ENCODE results near the gene CFDP1. TPM values are rescaled to one million over a fixed set of nuclear protein-coding genes. Genes with fewer than 3 reads are reported as not detected.

The CFDP1 gene
- total RNA-seq, 1 experiment from 2014 or later: 44.7 TPM

GRCh38 chr16:75249441-75249840 lies 183.9 kb downstream of the CFDP1 start:
- H3K4me3 Mint-ChIP-seq (ENCODE audit: unreplicated experiment): peak overlapping the region; percentile 75
- ChIA-PET CTCF (interaction anchor here (0.6 to 2.1 kb wide), 9 partner anchors 13 to 505 kb away, joined by 3 to 26 read pairs (median 3); no protein-coding TSS in a partner anchor), POLR2A (interaction anchor here (0.6 to 4.4 kb wide), 21 partner anchors 9 to 316 kb away, joined by 3 to 106 read pairs (median 5); no protein-coding TSS in a partner anchor)
- peaks cover 40% of the 10 kb centered on the region for H3K4me1 Mint-ChIP-seq (ENCODE audit: insufficient read depth, unreplicated experiment)
- intact Hi-C loops (cut with micrococcal nuclease): no loop called here
- H3K27ac Mint-ChIP-seq (ENCODE audit: low read depth, unreplicated experiment): peak overlapping the region; percentile 82
- no peaks in the 10 kb centered on the region for H3K9me3 Mint-ChIP-seq (ENCODE audit: unreplicated experiment)
- no peak for TF ChIP-seq CTCF (IDR thresholded peaks at IDR 0.05; ENCODE audit: unreplicated experiment)
- peaks cover 12% of the 10 kb centered on the region for H3K36me3 Mint-ChIP-seq (ENCODE audit: insufficient read depth, unreplicated experiment)
- BruUV-seq (replicated peaks): no TSS peak
- H3K27me3 Mint-ChIP-seq (ENCODE audit: insufficient read depth, unreplicated experiment): no peaks in the 10 kb centered on the region
- DNase-seq (ENCODE audit: unreplicated experiment): no peak

- no peak for TF ChIP-seq CTCF (IDR thresholded peaks at IDR 0.05; ENCODE audit: unreplicated experiment)
- CTCF ChIA-PET: interaction anchor here (0.5 to 2.7 kb wide), 9 partner anchors 13 to 250 kb away, joined by 3 to 26 read pairs (median 3); partner anchors contain the start of gene ZNRF1
- BruUV-seq (replicated peaks): no TSS peak
- intact Hi-C loops (cut with micrococcal nuclease): no loop called here
- Mint-ChIP-seq H3K4me1 (ENCODE audit: insufficient read depth, unreplicated experiment) (peaks cover 40% of the 10 kb centered on the region), H3K4me3 (ENCODE audit: unreplicated experiment) (no peak overlapping the region), H3K27me3 (ENCODE audit: insufficient read depth, unreplicated experiment) (no peaks in the 10 kb centered on the region), H3K36me3 (ENCODE audit: insufficient read depth, unreplicated experiment) (peaks cover 11% of the 10 kb centered on the region), H3K9me3 (ENCODE audit: unreplicated experiment) (no peaks in the 10 kb centered on the region), H3K27ac (ENCODE audit: low read depth, unreplicated experiment) (peak overlapping the region; percentile 96)
- DNase-seq (ENCODE audit: unreplicated experiment): no peak
- POLR2A ChIA-PET: interaction anchor here (1.0 to 4.4 kb wide), 7 partner anchors 9 to 145 kb away, joined by 3 to 106 read pairs (median 7); no protein-coding TSS in a partner anchor
Observed at GRCh38 chr16:75248536-75249380, 184.5 kb downstream of the CFDP1 start.

- intact Hi-C loops (cut with micrococcal nuclease): no loop called here
- Mint-ChIP-seq H3K27ac (ENCODE audit: low read depth, unreplicated experiment) (peak overlapping the region; percentile 96), H3K36me3 (ENCODE audit: insufficient read depth, unreplicated experiment) (peaks cover 12% of the 10 kb centered on the region), H3K4me1 (ENCODE audit: insufficient read depth, unreplicated experiment) (peaks cover 43% of the 10 kb centered on the region), H3K4me3 (ENCODE audit: unreplicated experiment) (no peak overlapping the region), H3K27me3 (ENCODE audit: insufficient read depth, unreplicated experiment) (no peaks in the 10 kb centered on the region), H3K9me3 (ENCODE audit: unreplicated experiment) (no peaks in the 10 kb centered on the region)
- no peak for TF ChIP-seq CTCF (IDR thresholded peaks at IDR 0.05; ENCODE audit: unreplicated experiment)
- no peak for DNase-seq (ENCODE audit: unreplicated experiment)
- ChIA-PET POLR2A (interaction anchor here (0.9 kb wide), 1 partner anchor 57 kb away, joined by 3 read pairs; no protein-coding TSS in a partner anchor), CTCF (interaction anchor here (0.9 to 2.7 kb wide), 5 partner anchors 14 to 133 kb away, joined by 3 to 15 read pairs (median 3); no protein-coding TSS in a partner anchor)
- BruUV-seq (replicated peaks): no TSS peak
Observed at GRCh38 chr16:75248142-75248535, 185.2 kb downstream of the CFDP1 start.

- Mint-ChIP-seq H3K36me3 (ENCODE audit: insufficient read depth, unreplicated experiment) (peaks cover 19% of the 10 kb centered on the region), H3K9me3 (ENCODE audit: unreplicated experiment) (no peaks in the 10 kb centered on the region)
Observed at GRCh38 chr16:75247249-75247648, 186.1 kb downstream of the CFDP1 start.

More at GRCh38 chr16:75247249-75247648, 186.1 kb downstream of the CFDP1 start:
- H3K27me3 Mint-ChIP-seq (ENCODE audit: insufficient read depth, unreplicated experiment): no peaks in the 10 kb centered on the region
- peaks cover 43% of the 10 kb centered on the region for H3K4me1 Mint-ChIP-seq (ENCODE audit: insufficient read depth, unreplicated experiment)
- no peak for TF ChIP-seq CTCF (IDR thresholded peaks at IDR 0.05; ENCODE audit: unreplicated experiment)
- no peak overlapping the region for H3K4me3 Mint-ChIP-seq (ENCODE audit: unreplicated experiment)
- ChIA-PET CTCF (interaction anchor here (1.1 to 2.7 kb wide), 2 partner anchors 13 to 130 kb away, joined by 3 to 15 read pairs; no protein-coding TSS in a partner anchor), POLR2A (interaction anchor here (0.6 to 1.4 kb wide), 3 partner anchors 21 to 58 kb away, joined by 3 read pairs; no protein-coding TSS in a partner anchor)
- BruUV-seq (replicated peaks): no TSS peak
- intact Hi-C loops (cut with micrococcal nuclease): no loop called here
- peak overlapping the region; percentile 96 for H3K27ac Mint-ChIP-seq (ENCODE audit: low read depth, unreplicated experiment)
- DNase-seq (ENCODE audit: unreplicated experiment): no peak

Data from MCF 10A (cell line).